ENCODE results near the gene KCNQ5. TPM values are rescaled to one million over a fixed set of nuclear protein-coding genes. Genes with fewer than 3 reads are reported as not detected.

KCNQ5 gene
- total and polyA plus RNA-seq, 10 of the 15 experiments (the other 5 are each of a cell fraction or from before 2014, with no cell fraction given): 0.60 to 16.2 (median 3.2) TPM

DNA sequence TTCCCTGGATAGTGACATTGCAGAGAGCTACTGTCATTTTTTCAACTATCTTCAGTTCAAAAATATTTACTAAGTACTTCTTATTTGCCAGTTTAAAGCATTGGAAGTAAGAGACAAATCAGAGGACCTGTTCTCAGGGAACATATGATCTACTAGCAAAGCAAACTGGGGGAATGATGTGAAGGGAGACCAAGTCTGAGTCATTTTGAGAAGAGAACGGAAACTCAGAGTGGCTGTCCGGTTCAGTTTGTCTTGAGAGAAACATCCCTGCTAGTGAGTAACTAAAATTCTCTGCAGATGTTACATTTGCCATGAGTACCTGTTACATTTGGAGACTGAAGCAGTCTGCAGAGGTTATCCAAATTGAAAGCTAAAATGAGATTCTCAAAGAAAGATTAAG lies 118.3 kb downstream of the KCNQ5 start (continued):
- TF ChIP-seq, protein P1, sequence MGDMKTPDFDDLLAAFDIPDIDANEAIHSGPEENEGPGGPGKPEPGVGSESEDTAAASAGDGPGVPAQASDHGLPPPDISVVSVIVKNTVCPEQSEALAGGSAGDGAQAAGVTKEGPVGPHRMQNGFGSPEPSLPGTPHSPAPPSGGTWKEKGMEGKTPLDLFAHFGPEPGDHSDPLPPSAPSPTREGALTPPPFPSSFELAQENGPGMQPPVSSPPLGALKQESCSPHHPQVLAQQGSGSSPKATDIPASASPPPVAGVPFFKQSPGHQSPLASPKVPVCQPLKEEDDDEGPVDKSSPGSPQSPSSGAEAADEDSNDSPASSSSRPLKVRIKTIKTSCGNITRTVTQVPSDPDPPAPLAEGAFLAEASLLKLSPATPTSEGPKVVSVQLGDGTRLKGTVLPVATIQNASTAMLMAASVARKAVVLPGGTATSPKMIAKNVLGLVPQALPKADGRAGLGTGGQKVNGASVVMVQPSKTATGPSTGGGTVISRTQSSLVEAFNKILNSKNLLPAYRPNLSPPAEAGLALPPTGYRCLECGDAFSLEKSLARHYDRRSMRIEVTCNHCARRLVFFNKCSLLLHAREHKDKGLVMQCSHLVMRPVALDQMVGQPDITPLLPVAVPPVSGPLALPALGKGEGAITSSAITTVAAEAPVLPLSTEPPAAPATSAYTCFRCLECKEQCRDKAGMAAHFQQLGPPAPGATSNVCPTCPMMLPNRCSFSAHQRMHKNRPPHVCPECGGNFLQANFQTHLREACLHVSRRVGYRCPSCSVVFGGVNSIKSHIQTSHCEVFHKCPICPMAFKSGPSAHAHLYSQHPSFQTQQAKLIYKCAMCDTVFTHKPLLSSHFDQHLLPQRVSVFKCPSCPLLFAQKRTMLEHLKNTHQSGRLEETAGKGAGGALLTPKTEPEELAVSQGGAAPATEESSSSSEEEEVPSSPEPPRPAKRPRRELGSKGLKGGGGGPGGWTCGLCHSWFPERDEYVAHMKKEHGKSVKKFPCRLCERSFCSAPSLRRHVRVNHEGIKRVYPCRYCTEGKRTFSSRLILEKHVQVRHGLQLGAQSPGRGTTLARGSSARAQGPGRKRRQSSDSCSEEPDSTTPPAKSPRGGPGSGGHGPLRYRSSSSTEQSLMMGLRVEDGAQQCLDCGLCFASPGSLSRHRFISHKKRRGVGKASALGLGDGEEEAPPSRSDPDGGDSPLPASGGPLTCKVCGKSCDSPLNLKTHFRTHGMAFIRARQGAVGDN (IDR thresholded peaks at IDR 0.05): peak; percentile 51; the same call in 1 of the 2 replicates
- TF ChIP-seq ATF7 (IDR thresholded peaks at IDR 0.05; ENCODE audit: low read depth) (peak; percentile 50), NFYA (IDR thresholded peaks at IDR 0.05; ENCODE audit: borderline replicate concordance, low read depth, low read length) (no peak), SMARCA5 (IDR thresholded peaks at IDR 0.05) (no peak), NFIC (IDR thresholded peaks at IDR 0.05; ENCODE audit: low read depth, low read length) (peak; percentile 80), TBL1XR1 (IDR thresholded peaks at IDR 0.05; ENCODE audit: low read depth, low read length) (peak; percentile 69; the same call in 1 of the 2 replicates), NRF1 (conservative IDR thresholded peaks at IDR 0.05; ENCODE audit: low read depth, low read length) (no peak), LARP7 (IDR thresholded peaks at IDR 0.05) (no peak), ZNF274 (IDR thresholded peaks at IDR 0.05; ENCODE audit: insufficient read depth, insufficient read length) (no peak), SREBF1 (IDR thresholded peaks at IDR 0.05; ENCODE audit: low read length) (no peak), PAX5 (IDR thresholded peaks at IDR 0.05; ENCODE audit: borderline replicate concordance, low read depth, low read length) (peak; percentile 73; the same call in 1 of the 2 replicates), IRF4 (IDR thresholded peaks at IDR 0.05; ENCODE audit: low read depth, low read length) (peak; percentile 99), RELA (IDR thresholded peaks at IDR 0.05; ENCODE audit: borderline replicate concordance, partially characterized antibody) (no peak), SMC3 (IDR thresholded peaks at IDR 0.05; ENCODE audit: borderline replicate concordance, low read length) (no peak; the same call in 1 of the 2 replicates), POLR2AphosphoS5 (IDR thresholded peaks at IDR 0.05; ENCODE audit: low read length) (no peak), BCL11A (IDR thresholded peaks at IDR 0.05; ENCODE audit: low read depth, low read length) (peak; percentile 88), ZNF24 (IDR thresholded peaks at IDR 0.05) (peak; percentile 57; the same call in 1 of the 2 replicates)
- TF ChIP-seq, protein P2, sequence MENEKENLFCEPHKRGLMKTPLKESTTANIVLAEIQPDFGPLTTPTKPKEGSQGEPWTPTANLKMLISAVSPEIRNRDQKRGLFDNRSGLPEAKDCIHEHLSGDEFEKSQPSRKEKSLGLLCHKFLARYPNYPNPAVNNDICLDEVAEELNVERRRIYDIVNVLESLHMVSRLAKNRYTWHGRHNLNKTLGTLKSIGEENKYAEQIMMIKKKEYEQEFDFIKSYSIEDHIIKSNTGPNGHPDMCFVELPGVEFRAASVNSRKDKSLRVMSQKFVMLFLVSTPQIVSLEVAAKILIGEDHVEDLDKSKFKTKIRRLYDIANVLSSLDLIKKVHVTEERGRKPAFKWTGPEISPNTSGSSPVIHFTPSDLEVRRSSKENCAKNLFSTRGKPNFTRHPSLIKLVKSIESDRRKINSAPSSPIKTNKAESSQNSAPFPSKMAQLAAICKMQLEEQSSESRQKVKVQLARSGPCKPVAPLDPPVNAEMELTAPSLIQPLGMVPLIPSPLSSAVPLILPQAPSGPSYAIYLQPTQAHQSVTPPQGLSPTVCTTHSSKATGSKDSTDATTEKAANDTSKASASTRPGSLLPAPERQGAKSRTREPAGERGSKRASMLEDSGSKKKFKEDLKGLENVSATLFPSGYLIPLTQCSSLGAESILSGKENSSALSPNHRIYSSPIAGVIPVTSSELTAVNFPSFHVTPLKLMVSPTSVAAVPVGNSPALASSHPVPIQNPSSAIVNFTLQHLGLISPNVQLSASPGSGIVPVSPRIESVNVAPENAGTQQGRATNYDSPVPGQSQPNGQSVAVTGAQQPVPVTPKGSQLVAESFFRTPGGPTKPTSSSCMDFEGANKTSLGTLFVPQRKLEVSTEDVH (IDR thresholded peaks at IDR 0.05; ENCODE audit: low read depth, partially characterized antibody): no peak
- TF ChIP-seq, protein P3, sequence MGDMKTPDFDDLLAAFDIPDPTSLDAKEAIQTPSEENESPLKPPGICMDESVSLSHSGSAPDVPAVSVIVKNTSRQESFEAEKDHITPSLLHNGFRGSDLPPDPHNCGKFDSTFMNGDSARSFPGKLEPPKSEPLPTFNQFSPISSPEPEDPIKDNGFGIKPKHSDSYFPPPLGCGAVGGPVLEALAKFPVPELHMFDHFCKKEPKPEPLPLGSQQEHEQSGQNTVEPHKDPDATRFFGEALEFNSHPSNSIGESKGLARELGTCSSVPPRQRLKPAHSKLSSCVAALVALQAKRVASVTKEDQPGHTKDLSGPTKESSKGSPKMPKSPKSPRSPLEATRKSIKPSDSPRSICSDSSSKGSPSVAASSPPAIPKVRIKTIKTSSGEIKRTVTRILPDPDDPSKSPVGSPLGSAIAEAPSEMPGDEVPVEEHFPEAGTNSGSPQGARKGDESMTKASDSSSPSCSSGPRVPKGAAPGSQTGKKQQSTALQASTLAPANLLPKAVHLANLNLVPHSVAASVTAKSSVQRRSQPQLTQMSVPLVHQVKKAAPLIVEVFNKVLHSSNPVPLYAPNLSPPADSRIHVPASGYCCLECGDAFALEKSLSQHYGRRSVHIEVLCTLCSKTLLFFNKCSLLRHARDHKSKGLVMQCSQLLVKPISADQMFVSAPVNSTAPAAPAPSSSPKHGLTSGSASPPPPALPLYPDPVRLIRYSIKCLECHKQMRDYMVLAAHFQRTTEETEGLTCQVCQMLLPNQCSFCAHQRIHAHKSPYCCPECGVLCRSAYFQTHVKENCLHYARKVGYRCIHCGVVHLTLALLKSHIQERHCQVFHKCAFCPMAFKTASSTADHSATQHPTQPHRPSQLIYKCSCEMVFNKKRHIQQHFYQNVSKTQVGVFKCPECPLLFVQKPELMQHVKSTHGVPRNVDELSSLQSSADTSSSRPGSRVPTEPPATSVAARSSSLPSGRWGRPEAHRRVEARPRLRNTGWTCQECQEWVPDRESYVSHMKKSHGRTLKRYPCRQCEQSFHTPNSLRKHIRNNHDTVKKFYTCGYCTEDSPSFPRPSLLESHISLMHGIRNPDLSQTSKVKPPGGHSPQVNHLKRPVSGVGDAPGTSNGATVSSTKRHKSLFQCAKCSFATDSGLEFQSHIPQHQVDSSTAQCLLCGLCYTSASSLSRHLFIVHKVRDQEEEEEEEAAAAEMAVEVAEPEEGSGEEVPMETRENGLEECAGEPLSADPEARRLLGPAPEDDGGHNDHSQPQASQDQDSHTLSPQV (IDR thresholded peaks at IDR 0.05): no peak
- TF ChIP-seq, protein P4, sequence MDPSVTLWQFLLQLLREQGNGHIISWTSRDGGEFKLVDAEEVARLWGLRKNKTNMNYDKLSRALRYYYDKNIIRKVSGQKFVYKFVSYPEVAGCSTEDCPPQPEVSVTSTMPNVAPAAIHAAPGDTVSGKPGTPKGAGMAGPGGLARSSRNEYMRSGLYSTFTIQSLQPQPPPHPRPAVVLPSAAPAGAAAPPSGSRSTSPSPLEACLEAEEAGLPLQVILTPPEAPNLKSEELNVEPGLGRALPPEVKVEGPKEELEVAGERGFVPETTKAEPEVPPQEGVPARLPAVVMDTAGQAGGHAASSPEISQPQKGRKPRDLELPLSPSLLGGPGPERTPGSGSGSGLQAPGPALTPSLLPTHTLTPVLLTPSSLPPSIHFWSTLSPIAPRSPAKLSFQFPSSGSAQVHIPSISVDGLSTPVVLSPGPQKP (IDR thresholded peaks at IDR 0.05; ENCODE audit: low read depth, low read length): no peak

Data from GM12878 (cell line).